ENCODE results near the gene GPR27.

DNA sequence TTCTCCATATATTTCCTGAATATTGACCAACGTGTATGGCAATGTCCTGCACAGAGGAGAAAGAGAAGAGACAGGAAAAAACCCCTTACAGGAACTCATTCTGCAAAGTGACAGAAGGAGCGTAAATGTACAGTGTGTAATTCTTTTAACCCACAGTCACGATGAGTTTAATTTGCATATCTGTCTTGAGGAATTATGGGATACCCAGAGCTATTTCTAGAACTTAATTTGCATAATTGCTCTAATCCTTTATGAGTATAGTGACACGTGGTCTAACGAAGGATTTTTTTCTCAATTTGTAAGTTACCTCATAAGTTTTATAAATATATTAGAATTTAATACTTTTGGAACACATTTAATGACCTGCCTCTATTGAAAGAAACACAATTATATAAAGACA is 9.8 kb downstream of the GPR27 start:
- TF ChIP-seq, protein P1, sequence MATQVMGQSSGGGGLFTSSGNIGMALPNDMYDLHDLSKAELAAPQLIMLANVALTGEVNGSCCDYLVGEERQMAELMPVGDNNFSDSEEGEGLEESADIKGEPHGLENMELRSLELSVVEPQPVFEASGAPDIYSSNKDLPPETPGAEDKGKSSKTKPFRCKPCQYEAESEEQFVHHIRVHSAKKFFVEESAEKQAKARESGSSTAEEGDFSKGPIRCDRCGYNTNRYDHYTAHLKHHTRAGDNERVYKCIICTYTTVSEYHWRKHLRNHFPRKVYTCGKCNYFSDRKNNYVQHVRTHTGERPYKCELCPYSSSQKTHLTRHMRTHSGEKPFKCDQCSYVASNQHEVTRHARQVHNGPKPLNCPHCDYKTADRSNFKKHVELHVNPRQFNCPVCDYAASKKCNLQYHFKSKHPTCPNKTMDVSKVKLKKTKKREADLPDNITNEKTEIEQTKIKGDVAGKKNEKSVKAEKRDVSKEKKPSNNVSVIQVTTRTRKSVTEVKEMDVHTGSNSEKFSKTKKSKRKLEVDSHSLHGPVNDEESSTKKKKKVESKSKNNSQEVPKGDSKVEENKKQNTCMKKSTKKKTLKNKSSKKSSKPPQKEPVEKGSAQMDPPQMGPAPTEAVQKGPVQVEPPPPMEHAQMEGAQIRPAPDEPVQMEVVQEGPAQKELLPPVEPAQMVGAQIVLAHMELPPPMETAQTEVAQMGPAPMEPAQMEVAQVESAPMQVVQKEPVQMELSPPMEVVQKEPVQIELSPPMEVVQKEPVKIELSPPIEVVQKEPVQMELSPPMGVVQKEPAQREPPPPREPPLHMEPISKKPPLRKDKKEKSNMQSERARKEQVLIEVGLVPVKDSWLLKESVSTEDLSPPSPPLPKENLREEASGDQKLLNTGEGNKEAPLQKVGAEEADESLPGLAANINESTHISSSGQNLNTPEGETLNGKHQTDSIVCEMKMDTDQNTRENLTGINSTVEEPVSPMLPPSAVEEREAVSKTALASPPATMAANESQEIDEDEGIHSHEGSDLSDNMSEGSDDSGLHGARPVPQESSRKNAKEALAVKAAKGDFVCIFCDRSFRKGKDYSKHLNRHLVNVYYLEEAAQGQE (IDR thresholded peaks at IDR 0.05; ENCODE audit: unreplicated experiment) = no peak
- TF ChIP-seq EZH2 (IDR thresholded peaks at IDR 0.05; ENCODE audit: low read depth, unreplicated experiment) = no peak
- TF ChIP-seq POLR2AphosphoS5 (IDR thresholded peaks at IDR 0.05; ENCODE audit: low read depth) = no peak
- TF ChIP-seq, protein P2, sequence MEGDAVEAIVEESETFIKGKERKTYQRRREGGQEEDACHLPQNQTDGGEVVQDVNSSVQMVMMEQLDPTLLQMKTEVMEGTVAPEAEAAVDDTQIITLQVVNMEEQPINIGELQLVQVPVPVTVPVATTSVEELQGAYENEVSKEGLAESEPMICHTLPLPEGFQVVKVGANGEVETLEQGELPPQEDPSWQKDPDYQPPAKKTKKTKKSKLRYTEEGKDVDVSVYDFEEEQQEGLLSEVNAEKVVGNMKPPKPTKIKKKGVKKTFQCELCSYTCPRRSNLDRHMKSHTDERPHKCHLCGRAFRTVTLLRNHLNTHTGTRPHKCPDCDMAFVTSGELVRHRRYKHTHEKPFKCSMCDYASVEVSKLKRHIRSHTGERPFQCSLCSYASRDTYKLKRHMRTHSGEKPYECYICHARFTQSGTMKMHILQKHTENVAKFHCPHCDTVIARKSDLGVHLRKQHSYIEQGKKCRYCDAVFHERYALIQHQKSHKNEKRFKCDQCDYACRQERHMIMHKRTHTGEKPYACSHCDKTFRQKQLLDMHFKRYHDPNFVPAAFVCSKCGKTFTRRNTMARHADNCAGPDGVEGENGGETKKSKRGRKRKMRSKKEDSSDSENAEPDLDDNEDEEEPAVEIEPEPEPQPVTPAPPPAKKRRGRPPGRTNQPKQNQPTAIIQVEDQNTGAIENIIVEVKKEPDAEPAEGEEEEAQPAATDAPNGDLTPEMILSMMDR (conservative IDR thresholded peaks at IDR 0.05; ENCODE audit: low read depth in 2 of 2) = no peak
- TF ChIP-seq JUNB (IDR thresholded peaks at IDR 0.05; ENCODE audit: unreplicated experiment) = no peak
- no peak for TF ChIP-seq CREB1 (CRISPR knock-in tag; IDR thresholded peaks at IDR 0.05; ENCODE audit: low read depth)
- no peak for TF ChIP-seq EZH2phosphoT487 (IDR thresholded peaks at IDR 0.05; ENCODE audit: unreplicated experiment)
- no peak for TF ChIP-seq STAT1 (IDR thresholded peaks at IDR 0.05; ENCODE audit: unreplicated experiment)
- TF ChIP-seq ZNF331 (CRISPR knock-in tag; IDR thresholded peaks at IDR 0.05; ENCODE audit: low read depth) = no peak
- no peak for TF ChIP-seq NANOG (IDR thresholded peaks at IDR 0.05; ENCODE audit: borderline replicate concordance)
- TF ChIP-seq, protein P3, sequence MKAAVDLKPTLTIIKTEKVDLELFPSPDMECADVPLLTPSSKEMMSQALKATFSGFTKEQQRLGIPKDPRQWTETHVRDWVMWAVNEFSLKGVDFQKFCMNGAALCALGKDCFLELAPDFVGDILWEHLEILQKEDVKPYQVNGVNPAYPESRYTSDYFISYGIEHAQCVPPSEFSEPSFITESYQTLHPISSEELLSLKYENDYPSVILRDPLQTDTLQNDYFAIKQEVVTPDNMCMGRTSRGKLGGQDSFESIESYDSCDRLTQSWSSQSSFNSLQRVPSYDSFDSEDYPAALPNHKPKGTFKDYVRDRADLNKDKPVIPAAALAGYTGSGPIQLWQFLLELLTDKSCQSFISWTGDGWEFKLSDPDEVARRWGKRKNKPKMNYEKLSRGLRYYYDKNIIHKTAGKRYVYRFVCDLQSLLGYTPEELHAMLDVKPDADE (IDR thresholded peaks at IDR 0.05) = no peak
